HEK293 (cell line): ENCODE data around the gene GALE.

Experiments
- CTCF ChIP-seq: fragments of 450-650 bp; formaldehyde crosslinking; IDR thresholded peaks from 2 replicates; pipeline ENCODE4 v1.5.1; 2016; ENCODE audit warnings: missing biosample characterization, missing genetic modification characterization
- ZNF146 ChIP-seq: fragments of 450-650 bp; formaldehyde crosslinking; IDR thresholded peaks from 2 replicates; pipeline ENCODE4 v1.5.1; 2016; ENCODE audit warnings: missing biosample characterization, missing genetic modification characterization

GRCh38 chr1:23827717-23828116, 27.2 kb upstream of the GALE start:
- TF ChIP-seq ZNF146 (tag by site-specific recombination) (no peak), CTCF (tag by site-specific recombination) (no peak)
